ENCODE measurements around the gene TBL1XR1.

Gene TBL1XR1

DNA sequence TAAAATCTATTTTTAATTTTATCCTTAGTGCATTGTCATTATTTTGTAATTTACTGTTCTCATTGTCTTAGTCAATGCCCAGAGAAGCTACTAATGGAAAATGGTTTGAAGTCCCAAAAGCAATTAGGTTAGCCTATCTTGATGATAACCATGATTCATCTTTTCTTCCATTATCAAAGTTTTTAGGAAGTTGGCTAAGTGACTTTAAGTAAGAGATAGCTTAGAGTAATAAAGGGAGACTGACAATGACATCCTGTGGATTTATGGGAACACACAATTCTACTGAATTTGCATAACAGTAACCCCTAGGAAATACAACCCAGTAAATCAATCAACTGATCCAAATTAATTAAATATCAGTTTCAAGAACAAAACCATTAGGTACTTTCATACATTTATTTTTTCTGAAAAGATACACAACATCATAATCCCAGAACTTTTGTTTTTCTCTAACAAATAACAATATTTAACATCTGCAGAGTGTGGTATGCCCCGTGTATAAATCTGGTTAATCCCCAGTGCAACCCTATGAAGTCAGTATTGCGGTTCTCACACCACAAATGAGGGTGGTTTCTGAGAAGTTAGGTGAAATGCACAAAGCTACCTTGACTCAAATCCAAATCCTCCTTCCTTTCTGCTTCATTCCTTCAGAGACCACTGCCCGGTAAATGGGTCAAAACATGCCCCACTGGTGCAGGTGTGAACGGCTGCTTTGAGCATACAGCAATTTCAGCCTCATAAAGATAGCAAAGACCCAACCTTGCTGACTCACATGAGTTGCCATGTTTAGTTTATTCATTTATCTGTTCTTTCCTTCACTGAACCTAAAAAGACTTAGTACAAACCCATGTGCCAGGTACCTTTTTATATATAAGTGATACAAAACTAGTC, 202.1 kb downstream of the TBL1XR1 start:
- DNase-seq: no peak

- DNase-seq: no peak
Measured at GRCh38 chr3:176994393-176994792, 202.9 kb downstream of the TBL1XR1 start.

DNA sequence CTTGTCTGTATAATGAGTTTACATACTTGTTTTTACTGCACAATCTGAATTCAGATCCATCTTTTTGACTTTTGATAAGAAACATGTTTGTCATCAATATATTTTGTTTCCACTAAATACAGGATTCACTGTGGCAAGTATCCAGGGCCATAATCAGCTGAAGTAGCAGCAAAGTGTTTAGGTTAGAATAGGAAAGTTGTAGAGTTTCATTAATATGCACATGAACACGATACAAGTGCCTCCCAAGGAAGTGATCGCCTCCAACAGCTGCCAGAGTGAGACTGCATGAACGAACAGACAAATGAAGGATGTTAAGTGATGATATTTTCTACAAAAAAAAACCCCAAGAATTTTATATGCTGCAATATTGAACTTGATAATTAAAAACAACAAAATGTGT, 204.3 kb downstream of the TBL1XR1 start:
- no peak for DNase-seq

- DNase-seq: no peak
Measured at GRCh38 chr3:176992565-176992964, 204.7 kb downstream of the TBL1XR1 start.

DNA sequence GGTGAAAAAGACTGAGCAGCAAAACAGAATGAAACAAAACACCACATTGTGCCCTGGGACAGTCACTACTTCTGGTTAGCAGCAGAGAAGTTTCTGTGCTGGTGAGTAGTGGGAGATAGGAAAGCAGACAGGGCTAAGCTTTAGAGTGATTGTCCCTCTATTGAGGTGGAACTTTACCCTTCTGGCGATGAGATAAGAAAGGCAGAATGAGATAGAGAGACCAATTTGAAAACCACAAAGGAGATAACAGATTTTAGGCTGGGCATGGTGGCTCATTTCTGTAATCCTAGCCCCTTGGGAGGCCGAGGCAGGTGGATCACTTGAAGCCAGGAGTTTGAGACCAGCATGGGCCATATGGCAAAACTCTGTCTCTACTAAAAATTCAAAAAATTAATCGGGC, 208.5 kb downstream of the TBL1XR1 start:
- DNase-seq: peak; percentile 16

GRCh38 chr3:176987901-176988650, 209.2 kb downstream of the TBL1XR1 start:
- no peak for DNase-seq

GRCh38 chr3:176978441-176978840, 218.8 kb downstream of the TBL1XR1 start:
- no peak for DNase-seq

GRCh38 chr3:176977331-176977730, 220.0 kb downstream of the TBL1XR1 start:
- DNase-seq: peak; percentile 66

DNA sequence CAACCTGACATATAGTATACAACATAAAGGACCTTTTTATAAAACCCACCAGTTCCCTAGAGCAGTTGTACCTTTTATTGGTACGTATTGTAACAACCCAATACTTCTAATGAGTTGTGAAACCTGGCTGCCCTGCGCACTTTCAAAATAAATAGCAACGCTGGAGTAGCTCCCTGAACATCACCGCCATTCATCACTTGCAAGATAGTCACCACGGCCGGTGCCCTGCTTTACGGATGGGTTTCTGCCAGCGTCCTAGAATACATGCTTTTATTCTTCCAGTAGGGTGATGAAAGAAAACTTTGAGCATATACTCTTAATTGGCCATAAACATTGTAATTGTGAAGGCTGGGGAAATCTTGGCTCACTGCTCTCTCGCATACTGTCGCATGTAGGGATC, 220.7 kb downstream of the TBL1XR1 start:
- DNase-seq: no peak

- no peak for DNase-seq
Measured at GRCh38 chr3:176974279-176974678, 223.0 kb downstream of the TBL1XR1 start.

DNA sequence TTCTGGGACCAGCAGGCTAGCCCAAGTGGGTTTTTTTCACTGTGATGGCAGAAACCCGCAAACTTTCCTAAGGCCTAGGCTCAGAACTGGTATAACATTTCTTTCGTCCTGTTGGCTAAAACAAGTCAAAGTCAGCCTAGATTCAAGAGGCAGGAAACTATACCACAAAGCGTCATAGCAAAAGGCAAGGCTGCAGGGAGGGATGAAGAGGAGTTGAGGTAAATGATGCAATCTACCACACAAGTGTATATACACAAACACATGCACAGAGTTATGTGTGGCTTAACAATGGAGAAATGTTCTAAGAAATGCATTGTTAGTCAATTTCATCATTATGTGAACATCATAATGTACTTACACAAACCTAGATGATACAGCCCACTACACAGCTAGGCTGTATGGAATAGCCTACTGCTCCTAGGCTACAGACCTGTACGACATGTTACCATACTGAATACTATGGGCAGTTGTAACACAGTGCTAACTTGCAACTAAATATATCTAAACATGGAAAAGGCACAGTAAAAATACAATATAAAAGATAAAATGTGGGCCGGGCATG, 225.6 kb downstream of the TBL1XR1 start:
- no peak for DNase-seq

- no peak for DNase-seq
Measured at GRCh38 chr3:176970770-176971169, 226.5 kb downstream of the TBL1XR1 start.

DNA sequence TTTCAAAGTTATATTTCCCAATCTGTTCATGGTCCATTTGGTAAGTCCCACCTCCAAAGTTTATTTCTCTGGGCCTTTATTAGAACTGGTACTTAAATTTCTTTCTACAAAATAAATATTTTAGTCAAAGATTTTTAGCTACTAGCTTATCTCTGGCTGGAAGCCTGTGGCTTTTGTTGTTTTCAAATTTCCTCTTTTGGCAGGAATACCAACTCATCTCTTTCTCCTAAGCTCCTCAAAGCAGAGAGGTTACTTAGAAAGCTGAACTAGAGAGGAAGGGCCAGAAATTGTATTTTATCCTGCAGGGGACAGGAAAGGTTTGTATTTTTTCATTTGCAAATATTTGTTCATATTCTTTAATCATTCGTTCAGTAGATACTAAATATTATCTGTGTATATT, 227.8 kb downstream of the TBL1XR1 start:
- no peak for DNase-seq

Measured in hematopoietic multipotent progenitor cell treated with erythropoietin and hydrocortisone succinate and interleukin-3 and kit ligand, for 8 days (in vitro differentiated cells).